Gastrocnemius medialis (tissue), 4 donors: Measurements from ENCODE around the gene ZNF197. TPM values are rescaled to one million over a fixed set of nuclear protein-coding genes. Genes with fewer than 3 reads are reported as not detected.

Experiments used
- ATAC-seq, 2 donors: fragments of 150-250 bp; one replicate each; pipeline ENCODE4 v1.9.1; 2016
- DNase-seq, 2 donors: peaks; one replicate each; pipeline ENCODE4 v3.0.0-alpha.2; 2019
- H3K27ac ChIP-seq, 4 donors: fragments of 200-600 bp; sonication (generic); 1 replicate in 1 of 4; 2 replicates in 3 of 4; pipeline ENCODE4 v1.5.1; 2016 to 2018; ENCODE audit warnings: mild to moderate bottlenecking in 2 of 4, moderate library complexity in 1 of 4
- H3K27me3 ChIP-seq, 3 donors: fragments of 200-600 bp; sonication (generic) in 2 of 3; 1 replicate in 1 of 3; 2 replicates in 2 of 3; pipeline versions ENCODE4 v1.5.1 to v1.6.0; 2016 to 2019; ENCODE audit warnings: mild to moderate bottlenecking in 1 of 3, moderate library complexity in 1 of 3
- H3K36me3 ChIP-seq, 2 donors: fragments of 200-600 bp; sonication (generic) in 1 of 2; one replicate each; pipeline ENCODE4 v1.5.1; 2017 to 2018
- H3K4me1 ChIP-seq, 2 donors: fragments of 200-600 bp; sonication (generic) in 1 of 2; one replicate each; pipeline ENCODE4 v1.5.1; 2016 to 2017; ENCODE audit warnings: mild to moderate bottlenecking in 2 of 2
- H3K4me3 ChIP-seq, 4 donors: fragments of 200-600 bp; sonication (generic) in 3 of 4; 1 replicate in 1 of 4; 2 replicates in 3 of 4; pipeline ENCODE4 v1.5.1; 2016 to 2019; ENCODE audit warnings: mild to moderate bottlenecking in 2 of 4
- H3K9me3 ChIP-seq, 3 donors: fragments of 200-600 bp; sonication (generic) in 2 of 3; 1 replicate in 1 of 3; 2 replicates in 2 of 3; pipeline ENCODE4 v1.5.1; 2016 to 2019
- CTCF ChIP-seq, 5 experiments: fragments of 450-650 bp in 3 of 5; fragments of 200-600 bp in 2 of 5; sonication (generic) in 2 of 5; IDR thresholded peaks in 4 of 5; conservative IDR thresholded peaks in 1 of 5; 1 replicate in 4 of 5; 2 replicates in 1 of 5; pipeline ENCODE4 v1.5.1; 2016 to 2019; ENCODE audit warnings: antibody characterized with exemption in 5 of 5, mild to moderate bottlenecking in 3 of 5, moderate library complexity in 3 of 5
- POLR2A ChIP-seq, 2 donors: fragments of 450-650 bp; IDR thresholded peaks; one replicate each; pipeline ENCODE4 v1.6.1; 2017; ENCODE audit warnings: antibody characterized with exemption in 2 of 2, mild to moderate bottlenecking in 2 of 2, moderate library complexity in 2 of 2
- in situ Hi-C, 4 donors: fragments of 200-750 bp; cut with MboI; loops; one replicate each; pipeline versions ENCODE4 v1.15.0 to v1.8.0; 2017; ENCODE audit warnings: low sequenced_read_pairs in 4 of 4
- intact Hi-C: fragments of 100-400 bp; cut with DNase I; formaldehyde crosslinking; loops from one replicate; pipeline ENCODE4 v1.15.1; 2023; ENCODE audit warnings: low total_unique reads
- total RNA-seq, 4 donors: library from RNA; depleted of rRNA; stranded (reverse); fragments of >200 nt; gene quantifications; one replicate each; pipeline versions ENCODE4 v1.1.0 to v1.2.3, GENCODE V29; 2016

The ZNF197 gene
- total RNA-seq, 4 donors from 2014 or later: 14.3 to 21.5 (median 19.6) TPM

GRCh38 chr3:44674211-44674610 is 49.4 kb downstream of the ZNF197 start:
- no peaks in the 10 kb centered on the region for H3K27me3 ChIP-seq
- no peak overlapping the region for H3K27ac ChIP-seq
- H3K36me3 ChIP-seq: no peaks in the 10 kb centered on the region
- DNase-seq (no peak), ATAC-seq (no peak)
- H3K4me3 ChIP-seq: no peak overlapping the region
- in situ Hi-C loops (no loop called here), intact Hi-C loops (no loop called here)
- H3K9me3 ChIP-seq: no peaks in the 10 kb centered on the region
- no peaks in the 10 kb centered on the region for H3K4me1 ChIP-seq
- no peak for TF ChIP-seq POLR2A (IDR thresholded peaks at IDR 0.05)
- no peak for TF ChIP-seq CTCF (IDR thresholded peaks at IDR 0.05 in 4 of 5, conservative IDR thresholded peaks at IDR 0.05 in 1 of 5)

- intact Hi-C loops: no loop called here
- DNase-seq: no peak
- in situ Hi-C loops: no loop called here
- Histone ChIP-seq H3K9me3 (no peaks in the 10 kb centered on the region), H3K4me1 (no peaks in the 10 kb centered on the region), H3K4me3 (no peak overlapping the region), H3K36me3 (no peaks in the 10 kb centered on the region), H3K27ac (no peak overlapping the region), H3K27me3 (no peaks in the 10 kb centered on the region)
- ATAC-seq: no peak
- TF ChIP-seq CTCF (IDR thresholded peaks at IDR 0.05 in 4 of 5, conservative IDR thresholded peaks at IDR 0.05 in 1 of 5): no peak
- TF ChIP-seq POLR2A (IDR thresholded peaks at IDR 0.05): no peak
Measured at GRCh38 chr3:44678480-44679116, 53.8 kb downstream of the ZNF197 start.

GRCh38 chr3:44680921-44681455 is 56.2 kb downstream of the ZNF197 start:
- Histone ChIP-seq H3K4me3 (no peak overlapping the region), H3K36me3 (no peaks in the 10 kb centered on the region), H3K9me3 (no peaks in the 10 kb centered on the region), H3K27ac (no peak overlapping the region), H3K27me3 (peaks cover 0 to 7% (median 0%) of the 10 kb centered on the region in 3 donors), H3K4me1 (peaks cover 4 to 5% of the 10 kb centered on the region in 2 donors)
- no peak for TF ChIP-seq POLR2A (IDR thresholded peaks at IDR 0.05)
- no peak for TF ChIP-seq CTCF (IDR thresholded peaks at IDR 0.05 in 4 of 5, conservative IDR thresholded peaks at IDR 0.05 in 1 of 5)
- in situ Hi-C loops (no loop called here), intact Hi-C loops (no loop called here)
- ATAC-seq (no peak), DNase-seq (no peak)

- intact Hi-C loops: no loop called here
- in situ Hi-C loops: no loop called here
- Histone ChIP-seq H3K27ac (no peak overlapping the region), H3K27me3 (peaks cover 0 to 9% (median 0%) of the 10 kb centered on the region in 3 donors), H3K4me3 (no peak overlapping the region), H3K36me3 (no peaks in the 10 kb centered on the region), H3K9me3 (no peaks in the 10 kb centered on the region), H3K4me1 (peaks cover 4 to 5% of the 10 kb centered on the region in 2 donors)
- TF ChIP-seq POLR2A (IDR thresholded peaks at IDR 0.05) (no peak), CTCF (IDR thresholded peaks at IDR 0.05 in 4 of 5, conservative IDR thresholded peaks at IDR 0.05 in 1 of 5) (no peak)
- no peak for DNase-seq
- ATAC-seq: no peak
Measured at GRCh38 chr3:44682182-44682896, 57.5 kb downstream of the ZNF197 start.
